GM18505 (cell line): ENCODE measurements around the gene TSHZ2.
"Not testable (repeated sequence)": the region's sequence is repeated elsewhere in the genome, so short reads cannot be mapped to it uniquely, and the experiment has no call there.

Experiments used
- ATAC-seq: cut with Tn5 transposase; IDR thresholded peaks from one replicate; pipeline ENCODE4 v1.9.1; 2021; ENCODE audit not compliant: unreplicated experiment
- POLR2A ChIP-seq: IDR thresholded peaks from 4 replicates; pipeline ENCODE4 v1.6.1; 2011; ENCODE audit warnings: borderline replicate concordance; ENCODE audit not compliant: insufficient read depth, insufficient read length; ENCODE audit errors: extremely low read depth

Gene TSHZ2

GRCh38 chr20:53345536-53346334 lies 373.6 kb downstream of the TSHZ2 start:
- ATAC-seq: no peak

GRCh38 chr20:53346335-53346648 lies 374.1 kb downstream of the TSHZ2 start:
- no peak for TF ChIP-seq POLR2A
- ATAC-seq: no peak

More at GRCh38 chr20:53345536-53346334, 373.6 kb downstream of the TSHZ2 start:
- no peak for TF ChIP-seq POLR2A

- TF ChIP-seq POLR2A: no peak
- ATAC-seq: no peak
Observed at GRCh38 chr20:53349730-53350129, 377.6 kb downstream of the TSHZ2 start.

GRCh38 chr20:53352727-53353440 lies 380.7 kb downstream of the TSHZ2 start:
- ATAC-seq: no peak
- TF ChIP-seq POLR2A: no peak

- ATAC-seq: no peak
- TF ChIP-seq POLR2A: no peak
Observed at GRCh38 chr20:53354314-53354713, 382.2 kb downstream of the TSHZ2 start.

GRCh38 chr20:53355790-53356189 lies 383.6 kb downstream of the TSHZ2 start:
- ATAC-seq: no peak
- no peak for TF ChIP-seq POLR2A

- TF ChIP-seq POLR2A: no peak
- ATAC-seq: no peak
Observed at GRCh38 chr20:53359425-53359824, 387.3 kb downstream of the TSHZ2 start.

GRCh38 chr20:53360852-53361251 lies 388.7 kb downstream of the TSHZ2 start:
- TF ChIP-seq POLR2A: no peak
- ATAC-seq: no peak

GRCh38 chr20:53362736-53363135 lies 390.6 kb downstream of the TSHZ2 start:
- ATAC-seq: no peak
- TF ChIP-seq POLR2A: no peak

GRCh38 chr20:53364646-53365045 lies 392.5 kb downstream of the TSHZ2 start:
- ATAC-seq: no peak
- TF ChIP-seq POLR2A: no peak

- no peak for TF ChIP-seq POLR2A
- no peak for ATAC-seq
Observed at GRCh38 chr20:53365076-53365475, 392.9 kb downstream of the TSHZ2 start.

GRCh38 chr20:53365539-53366075 lies 393.4 kb downstream of the TSHZ2 start:
- ATAC-seq: no peak
- TF ChIP-seq POLR2A: no peak

- ATAC-seq: not testable (repeated sequence)
Observed at GRCh38 chr20:53366928-53367327, 394.8 kb downstream of the TSHZ2 start.

- no peak for TF ChIP-seq POLR2A
- ATAC-seq: no peak
Observed at GRCh38 chr20:53369871-53370270, 397.7 kb downstream of the TSHZ2 start.
